ENCODE data around the gene ZMYND8. TPM values are rescaled to one million over a fixed set of nuclear protein-coding genes. Genes with fewer than 3 reads are reported as not detected.

The ZMYND8 gene
- polyA plus RNA-seq, 3 donors, result 1.4 to 13.8 (median 5.8) TPM

DNA sequence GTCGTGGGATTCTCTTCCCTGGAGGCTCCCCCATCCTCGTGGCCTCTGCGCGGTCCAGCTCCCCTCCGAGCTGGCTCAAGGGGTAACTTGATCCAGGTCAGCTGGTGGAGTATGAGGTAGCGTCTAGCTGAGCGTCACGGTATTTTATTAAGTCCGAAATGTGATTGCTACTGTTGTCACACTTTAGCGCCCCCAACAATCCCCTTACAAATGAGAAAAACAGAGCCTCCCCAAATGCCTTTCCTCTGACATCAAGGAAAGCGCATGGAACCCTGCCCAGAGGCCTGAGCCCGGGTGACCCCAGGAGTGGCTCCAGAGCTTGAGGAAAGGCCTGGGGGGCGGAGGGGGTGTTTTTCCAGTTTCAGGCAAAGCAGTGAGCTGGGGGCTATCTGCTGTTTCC, 192.4 kb downstream of the ZMYND8 start:
- TF ChIP-seq, protein P1, sequence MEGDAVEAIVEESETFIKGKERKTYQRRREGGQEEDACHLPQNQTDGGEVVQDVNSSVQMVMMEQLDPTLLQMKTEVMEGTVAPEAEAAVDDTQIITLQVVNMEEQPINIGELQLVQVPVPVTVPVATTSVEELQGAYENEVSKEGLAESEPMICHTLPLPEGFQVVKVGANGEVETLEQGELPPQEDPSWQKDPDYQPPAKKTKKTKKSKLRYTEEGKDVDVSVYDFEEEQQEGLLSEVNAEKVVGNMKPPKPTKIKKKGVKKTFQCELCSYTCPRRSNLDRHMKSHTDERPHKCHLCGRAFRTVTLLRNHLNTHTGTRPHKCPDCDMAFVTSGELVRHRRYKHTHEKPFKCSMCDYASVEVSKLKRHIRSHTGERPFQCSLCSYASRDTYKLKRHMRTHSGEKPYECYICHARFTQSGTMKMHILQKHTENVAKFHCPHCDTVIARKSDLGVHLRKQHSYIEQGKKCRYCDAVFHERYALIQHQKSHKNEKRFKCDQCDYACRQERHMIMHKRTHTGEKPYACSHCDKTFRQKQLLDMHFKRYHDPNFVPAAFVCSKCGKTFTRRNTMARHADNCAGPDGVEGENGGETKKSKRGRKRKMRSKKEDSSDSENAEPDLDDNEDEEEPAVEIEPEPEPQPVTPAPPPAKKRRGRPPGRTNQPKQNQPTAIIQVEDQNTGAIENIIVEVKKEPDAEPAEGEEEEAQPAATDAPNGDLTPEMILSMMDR (IDR thresholded peaks at IDR 0.05), result no peak

DNA sequence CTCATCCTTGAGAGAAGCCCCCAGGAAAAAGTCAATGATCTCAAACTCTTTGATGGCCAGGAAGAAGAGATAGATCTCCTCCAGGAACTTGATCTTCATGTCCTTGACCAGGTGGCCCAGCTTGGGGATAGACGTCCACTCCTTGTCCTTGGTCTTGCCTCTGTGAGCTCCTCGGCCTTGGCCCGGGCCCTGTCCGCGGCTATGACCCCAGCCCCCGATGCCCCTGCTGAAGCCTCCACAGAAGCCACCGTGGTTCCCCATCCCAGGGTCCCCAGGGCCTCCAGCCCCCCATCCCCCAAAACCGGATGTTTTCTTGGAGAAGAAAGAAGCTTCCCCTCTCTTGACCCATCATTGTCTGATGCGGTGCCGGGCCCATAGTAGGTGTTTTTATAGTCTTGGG, 195.1 kb downstream of the ZMYND8 start:
- Histone ChIP-seq H3K9ac (ENCODE audit: insufficient read depth, low read length, poor library complexity, severe bottlenecking) (no peak overlapping the region), H3K27me3 (ENCODE audit: control insufficient read depth in 2 of 2, insufficient read depth in 2 of 2, low read length in 2 of 2) (no peaks in the 10 kb centered on the region), H3K4me3 (replicated peaks in 1 of 3; ENCODE audit: low read depth in 2 of 3, low read length in 3 of 3) (no peak overlapping the region), H3K79me2 (ENCODE audit: insufficient read depth, low read length) (no peaks in the 10 kb centered on the region), H3K9me3 (replicated peaks in 1 of 2; ENCODE audit: control insufficient read depth in 1 of 2, insufficient read depth in 1 of 2, low read length in 2 of 2) (no peaks in the 10 kb centered on the region), H3K4me2 (replicated peaks; ENCODE audit: extremely low read depth, low read length, poor library complexity, severe bottlenecking) (no peak overlapping the region), H2AFZ (ENCODE audit: insufficient read depth, low read depth, low read length, poor library complexity, severe bottlenecking) (no peak overlapping the region), H4K20me1 (ENCODE audit: insufficient read depth, low read length) (no peaks in the 10 kb centered on the region), H3K27ac (ENCODE audit: low read depth in 1 of 2, low read length in 2 of 2) (no peak overlapping the region), H3K4me1 (ENCODE audit: control insufficient read depth in 1 of 2, insufficient read depth in 2 of 2, low read length in 2 of 2) (no peaks in the 10 kb centered on the region), H3K36me3 (replicated peaks in 1 of 2; ENCODE audit: control insufficient read depth in 1 of 2, insufficient read depth in 2 of 2, low read length in 2 of 2) (no peaks in the 10 kb centered on the region)
- H3K4me3 Mint-ChIP-seq, result no peak overlapping the region
- intact Hi-C loops (cut with micrococcal nuclease), result no loop called here
- H3K27me3 Mint-ChIP-seq (ENCODE audit: low read depth in 3 of 3), result peaks cover 6 to 18% (median 10%) of the 10 kb centered on the region in 3 donors
- no peaks in the 10 kb centered on the region for H3K4me1 Mint-ChIP-seq
- TF ChIP-seq, protein P1 (IDR thresholded peaks at IDR 0.05), result no peak
- 93% methylated on average over 7 of the region's 10 CpGs for WGBS (ENCODE audit: insufficient coverage)
- H3K36me3 Mint-ChIP-seq, result no peaks in the 10 kb centered on the region
- H3K9me3 Mint-ChIP-seq, result peaks cover 0 to 2% (median 0%) of the 10 kb centered on the region in 7 donors
- no peak overlapping the region for H3K27ac Mint-ChIP-seq
- no peak for DNase-seq

More for the DNA sequence above, 192.4 kb downstream of the ZMYND8 start:
- H3K9ac ChIP-seq (ENCODE audit: insufficient read depth, low read length, poor library complexity, severe bottlenecking), result no peak overlapping the region
- H4K20me1 ChIP-seq (ENCODE audit: insufficient read depth, low read length), result no peaks in the 10 kb centered on the region
- Mint-ChIP-seq H3K27ac (no peak overlapping the region), H3K4me1 (no peaks in the 10 kb centered on the region), H3K36me3 (no peaks in the 10 kb centered on the region), H3K27me3 (ENCODE audit: low read depth in 3 of 3) (peaks cover 9 to 22% (median 9%) of the 10 kb centered on the region in 3 donors), H3K9me3 (peaks cover 0 to 4% (median 0%) of the 10 kb centered on the region in 7 donors), H3K4me3 (no peak overlapping the region)
- no peak for DNase-seq
- no peak overlapping the region for H2AFZ ChIP-seq (ENCODE audit: insufficient read depth, low read depth, low read length, poor library complexity, severe bottlenecking)
- WGBS (ENCODE audit: insufficient coverage), result 100% methylated on average over 8 of the region's 13 CpGs
- H3K4me2 ChIP-seq (replicated peaks; ENCODE audit: extremely low read depth, low read length, poor library complexity, severe bottlenecking), result no peak overlapping the region
- intact Hi-C loops (cut with micrococcal nuclease), result no loop called here
- H3K27ac ChIP-seq (ENCODE audit: low read depth in 1 of 2, low read length in 2 of 2), result no peak overlapping the region
- no peaks in the 10 kb centered on the region for H3K4me1 ChIP-seq (ENCODE audit: control insufficient read depth in 1 of 2, insufficient read depth in 2 of 2, low read length in 2 of 2)
- no peaks in the 10 kb centered on the region for H3K36me3 ChIP-seq (replicated peaks in 1 of 2; ENCODE audit: control insufficient read depth in 1 of 2, insufficient read depth in 2 of 2, low read length in 2 of 2)
- H3K79me2 ChIP-seq (ENCODE audit: insufficient read depth, low read length), result no peaks in the 10 kb centered on the region
- H3K27me3 ChIP-seq (ENCODE audit: control insufficient read depth in 2 of 2, insufficient read depth in 2 of 2, low read length in 2 of 2), result no peaks in the 10 kb centered on the region
- H3K4me3 ChIP-seq (replicated peaks in 1 of 3; ENCODE audit: low read depth in 2 of 3, low read length in 3 of 3), result no peak overlapping the region
- H3K9me3 ChIP-seq (replicated peaks in 1 of 2; ENCODE audit: control insufficient read depth in 1 of 2, insufficient read depth in 1 of 2, low read length in 2 of 2), result no peaks in the 10 kb centered on the region

Measured in CD14-positive monocyte (primary cell).